Hepatocyte (in vitro differentiated cells): ENCODE data around the gene CDR2L. TPM values are rescaled to one million over a fixed set of nuclear protein-coding genes. Genes with fewer than 3 reads are reported as not detected.
A peak's percentile ranks its signal among the peaks of the same experiment; 100 is the strongest.

Source experiments
- DNase-seq: peaks from one replicate; pipeline ENCODE4 v3.0.0-alpha.2; 2016; ENCODE audit warnings: low spot score
- H2AFZ ChIP-seq: fragments of 200-600 bp; sonication (generic); 2 replicates; pipeline ENCODE4 v1.6.0; 2016; ENCODE audit warnings: antibody characterized with exemption, mild to moderate bottlenecking
- H3K27ac ChIP-seq: fragments of 200-600 bp; sonication (generic); 2 replicates; pipeline ENCODE4 v1.5.1; 2016; ENCODE audit warnings: mild to moderate bottlenecking
- H3K27me3 ChIP-seq: fragments of 200-600 bp; sonication (generic); 2 replicates; pipeline ENCODE4 v1.6.1; 2016
- H3K36me3 ChIP-seq: fragments of 200-600 bp; sonication (generic); replicated peaks from 2 replicates; pipeline ENCODE4 v1.5.1; 2016; ENCODE audit warnings: low read depth; ENCODE audit not compliant: insufficient read depth
- H3K4me1 ChIP-seq: fragments of 200-600 bp; sonication (generic); 2 replicates; pipeline ENCODE4 v1.5.1; 2016; ENCODE audit warnings: mild to moderate bottlenecking, moderate library complexity; ENCODE audit not compliant: insufficient read depth
- H3K4me2 ChIP-seq: fragments of 200-600 bp; sonication (generic); 2 replicates; pipeline ENCODE4 v1.6.0; 2016
- H3K4me3 ChIP-seq: fragments of 200-600 bp; sonication (generic); 2 replicates; pipeline ENCODE4 v1.5.1; 2016; ENCODE audit warnings: mild to moderate bottlenecking
- H3K79me2 ChIP-seq: fragments of 200-600 bp; sonication (generic); 2 replicates; pipeline ENCODE4 v1.6.0; 2017; ENCODE audit warnings: mild to moderate bottlenecking
- H3K9me2 ChIP-seq: fragments of 200-600 bp; sonication (generic); replicated peaks from 2 replicates; pipeline ENCODE4 v1.6.0; 2017; ENCODE audit warnings: mild to moderate bottlenecking; ENCODE audit not compliant: insufficient read depth
- H3K9me3 ChIP-seq: fragments of 200-600 bp; sonication (generic); 2 replicates; pipeline ENCODE4 v1.5.1; 2016; ENCODE audit warnings: low read depth, mild to moderate bottlenecking
- H4K20me1 ChIP-seq: fragments of 200-600 bp; sonication (generic); 2 replicates; pipeline ENCODE4 v1.6.0; 2016; ENCODE audit warnings: mild to moderate bottlenecking; ENCODE audit not compliant: insufficient read depth, poor library complexity, severe bottlenecking
- EZH2 ChIP-seq: fragments of 200-600 bp; sonication (generic); IDR thresholded peaks from 2 replicates; pipeline ENCODE4 v1.6.1; 2016; ENCODE audit warnings: antibody characterized with exemption, mild to moderate bottlenecking, borderline replicate concordance
- EZH2phosphoT487 ChIP-seq: fragments of 200-600 bp; sonication (generic); IDR thresholded peaks from one replicate; pipeline ENCODE4 v1.6.1; 2018; ENCODE audit warnings: antibody characterized with exemption, mild to moderate bottlenecking, low read depth, moderate library complexity; ENCODE audit not compliant: unreplicated experiment, severe bottlenecking
- WGBS: methylation state at CpG from one replicate; pipeline ENCODE4 v1.1.6; 2016; ENCODE audit warnings: low lambda C conversion rate; ENCODE audit errors: missing lambda C conversion rate; 5-methylcytosine and 5-hydroxymethylcytosine counted together
- polyA plus RNA-seq: library from polyadenylated mRNA; unstranded; fragments of >200 nt; fragmentation: Nextera tagmentation; extraction: Ambion mirVana; gene quantifications from 2 replicates; pipeline ENCODE4 v1.2.1, GENCODE V29; 2016
- total RNA-seq: library from RNA; depleted of rRNA; stranded (reverse); fragments of >200 nt; gene quantifications from 2 replicates; pipeline ENCODE4 v1.2.3, GENCODE V29; 2014
- TF ChIP-seq, protein P1 (sequence below): fragments of 200-600 bp; sonication (generic); IDR thresholded peaks from 2 replicates; pipeline ENCODE4 v1.5.1; 2016; ENCODE audit warnings: antibody characterized with exemption, mild to moderate bottlenecking; ENCODE audit not compliant: poor library complexity

CDR2L gene
- total and polyA plus RNA-seq, 2 experiments from 2014 or later = 16.4 to 17.0 TPM

DNA sequence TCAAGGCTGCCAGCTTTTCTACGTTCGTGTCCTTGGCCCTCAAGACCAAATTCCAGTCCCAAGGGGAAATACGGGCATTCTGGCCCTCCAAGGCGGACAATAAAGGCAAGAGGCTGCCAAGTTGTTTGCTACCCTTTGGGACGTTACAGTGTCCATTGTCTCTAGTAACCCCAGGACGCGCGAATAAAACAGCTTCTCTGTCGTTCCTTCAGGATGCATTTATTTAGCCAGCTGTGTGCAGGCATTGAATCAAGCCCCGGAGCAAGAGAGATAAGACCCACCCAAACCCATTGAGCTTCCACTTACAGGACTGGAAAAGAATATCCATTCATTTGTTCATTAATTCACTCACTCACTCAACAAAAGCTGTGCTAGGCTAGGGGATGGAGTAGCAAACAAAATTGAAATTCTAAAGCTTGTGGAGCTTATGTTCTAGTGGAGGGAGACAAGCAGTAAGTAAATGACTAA, 25.7 kb downstream of the CDR2L start:
- peak overlapping the region; percentile 93 for H2AFZ ChIP-seq

DNA sequence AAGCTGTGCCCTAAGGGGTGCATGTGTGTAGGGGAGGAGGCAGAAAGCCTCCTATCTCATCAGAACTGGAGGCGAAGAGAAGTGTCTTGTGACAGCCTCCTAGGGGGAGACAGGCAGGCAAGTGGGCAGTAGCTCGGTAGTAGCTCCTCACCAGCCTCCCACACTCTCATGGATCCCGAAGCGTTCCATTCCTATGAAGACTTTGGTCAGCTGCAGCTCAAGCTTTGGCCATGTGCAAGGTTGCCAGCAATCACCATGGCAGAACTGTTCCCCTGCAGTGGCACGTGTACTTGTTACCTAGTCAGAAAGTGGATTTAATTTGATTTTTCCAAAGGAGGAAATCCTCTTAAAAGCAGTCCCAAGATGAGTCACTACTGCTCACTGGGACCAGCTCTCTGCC, 31.7 kb downstream of the CDR2L start:
- no peak for DNase-seq
- H4K20me1 ChIP-seq = no peaks in the 10 kb centered on the region
- H2AFZ ChIP-seq = no peak overlapping the region
- no peak overlapping the region for H3K4me2 ChIP-seq
- no peaks in the 10 kb centered on the region for H3K9me2 ChIP-seq
- H3K4me1 ChIP-seq = no peaks in the 10 kb centered on the region
- H3K79me2 ChIP-seq = peaks cover 8% of the 10 kb centered on the region
- H3K27ac ChIP-seq = no peak overlapping the region
- H3K9me3 ChIP-seq = no peaks in the 10 kb centered on the region
- H3K36me3 ChIP-seq = no peaks in the 10 kb centered on the region
- no peaks in the 10 kb centered on the region for H3K27me3 ChIP-seq
- H3K4me3 ChIP-seq = no peak overlapping the region
- TF ChIP-seq EZH2phosphoT487 (no peak), EZH2 (no peak)
- TF ChIP-seq, protein P1, sequence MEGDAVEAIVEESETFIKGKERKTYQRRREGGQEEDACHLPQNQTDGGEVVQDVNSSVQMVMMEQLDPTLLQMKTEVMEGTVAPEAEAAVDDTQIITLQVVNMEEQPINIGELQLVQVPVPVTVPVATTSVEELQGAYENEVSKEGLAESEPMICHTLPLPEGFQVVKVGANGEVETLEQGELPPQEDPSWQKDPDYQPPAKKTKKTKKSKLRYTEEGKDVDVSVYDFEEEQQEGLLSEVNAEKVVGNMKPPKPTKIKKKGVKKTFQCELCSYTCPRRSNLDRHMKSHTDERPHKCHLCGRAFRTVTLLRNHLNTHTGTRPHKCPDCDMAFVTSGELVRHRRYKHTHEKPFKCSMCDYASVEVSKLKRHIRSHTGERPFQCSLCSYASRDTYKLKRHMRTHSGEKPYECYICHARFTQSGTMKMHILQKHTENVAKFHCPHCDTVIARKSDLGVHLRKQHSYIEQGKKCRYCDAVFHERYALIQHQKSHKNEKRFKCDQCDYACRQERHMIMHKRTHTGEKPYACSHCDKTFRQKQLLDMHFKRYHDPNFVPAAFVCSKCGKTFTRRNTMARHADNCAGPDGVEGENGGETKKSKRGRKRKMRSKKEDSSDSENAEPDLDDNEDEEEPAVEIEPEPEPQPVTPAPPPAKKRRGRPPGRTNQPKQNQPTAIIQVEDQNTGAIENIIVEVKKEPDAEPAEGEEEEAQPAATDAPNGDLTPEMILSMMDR = no peak
- WGBS = 97% methylated on average over 5 of the region's 5 CpGs

More for the DNA sequence above, 25.7 kb downstream of the CDR2L start:
- WGBS = 3% methylated on average over 10 of the region's 10 CpGs
- H3K4me1 ChIP-seq = peaks cover 12% of the 10 kb centered on the region
- peak overlapping the region; percentile 89 for H3K4me2 ChIP-seq
- no peaks in the 10 kb centered on the region for H4K20me1 ChIP-seq
- H3K27ac ChIP-seq = peak overlapping the region; percentile 96
- H3K36me3 ChIP-seq = no peaks in the 10 kb centered on the region
- H3K79me2 ChIP-seq = peaks cover 17% of the 10 kb centered on the region
- no peak for DNase-seq
- no peaks in the 10 kb centered on the region for H3K9me3 ChIP-seq
- TF ChIP-seq EZH2 = no peak
- TF ChIP-seq, protein P1 = no peak
- no peak for TF ChIP-seq EZH2phosphoT487
- peak overlapping the region; percentile 80 for H3K4me3 ChIP-seq
- H3K9me2 ChIP-seq = no peaks in the 10 kb centered on the region
- no peaks in the 10 kb centered on the region for H3K27me3 ChIP-seq

DNA sequence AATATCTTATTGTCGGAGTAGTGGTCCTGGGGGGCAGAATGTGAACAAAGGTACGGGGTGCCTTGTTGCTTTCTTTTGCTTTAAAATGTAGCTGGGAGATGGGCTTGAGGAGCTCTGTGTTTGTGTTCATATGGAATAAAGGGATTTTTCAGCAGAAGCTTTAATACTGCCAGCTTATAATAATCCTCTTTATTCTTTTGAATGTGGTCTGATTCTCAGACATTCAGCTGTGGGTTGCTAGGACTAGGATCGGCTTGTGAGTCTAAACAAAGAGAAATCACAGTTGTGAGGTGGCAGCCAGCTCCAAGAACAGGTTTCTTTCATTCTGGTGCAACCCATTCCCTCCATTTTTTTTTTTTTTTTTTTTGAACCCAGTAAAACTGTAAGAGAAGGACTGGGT, 32.3 kb downstream of the CDR2L start:
- Histone ChIP-seq H3K9me3 (no peaks in the 10 kb centered on the region), H3K4me1 (no peaks in the 10 kb centered on the region), H2AFZ (no peak overlapping the region), H3K36me3 (no peaks in the 10 kb centered on the region), H3K79me2 (peaks cover 4% of the 10 kb centered on the region), H3K9me2 (no peaks in the 10 kb centered on the region), H4K20me1 (no peaks in the 10 kb centered on the region), H3K27me3 (no peaks in the 10 kb centered on the region), H3K27ac (no peak overlapping the region), H3K4me3 (no peak overlapping the region), H3K4me2 (no peak overlapping the region)
- WGBS = 93% methylated on average over 3 of the region's 3 CpGs
- no peak for DNase-seq
- TF ChIP-seq EZH2 (no peak), EZH2phosphoT487 (no peak)
- TF ChIP-seq, protein P1 = no peak
